ENCODE measurements around the gene USP15. TPM values are rescaled to one million over a fixed set of nuclear protein-coding genes. Genes with fewer than 3 reads are reported as not detected.

The USP15 gene
- total RNA-seq, 5 donors from 2014 or later (not counting 1 experiment from before 2014, with no cell fraction given): 137 to 256 (median 138) TPM

GRCh38 chr12:62254967-62255366 lies 5.2 kb upstream of the USP15 start:
- POLR2A ChIA-PET: no interaction called here
- peaks cover 44 to 57% (median 50%) of the 10 kb centered on the region in 3 donors for H3K4me1 Mint-ChIP-seq
- CTCF ChIA-PET: no interaction called here

GRCh38 chr12:62256408-62257096 lies 3.7 kb upstream of the USP15 start:
- peaks cover 6 to 23% of the 10 kb centered on the region in 2 experiments for H3K4me1 ChIP-seq (ENCODE audit: control insufficient read depth in 1 of 2, extremely low read depth in 1 of 2, insufficient read depth in 2 of 2, low read length in 2 of 2)
- Mint-ChIP-seq H3K27ac (peak overlapping the region; percentile 89), H3K36me3 (peaks cover 10% of the 10 kb centered on the region), H3K4me3 (peak overlapping the region; percentile 27 to 46 (median 44)), H3K27me3 (no peaks in the 10 kb centered on the region), H3K4me1 (peaks cover 33 to 49% (median 39%) of the 10 kb centered on the region in 3 donors), H3K9me3 (no peaks in the 10 kb centered on the region)
- CTCF ChIA-PET: interaction anchor here in 1 of 2 donors (1.4 kb wide), 1 partner anchor 11 kb away, joined by 3 read pairs; no protein-coding TSS in a partner anchor
- no peaks in the 10 kb centered on the region for H3K36me3 ChIP-seq (ENCODE audit: control insufficient read depth in 2 of 2, extremely low read depth in 1 of 2, insufficient read depth in 1 of 2, low read length in 1 of 2)
- POLR2A ChIA-PET: no interaction called here
- no peak overlapping the region for H3K27ac ChIP-seq (ENCODE audit: low read length)
- ATAC-seq (replicated peaks in 1 of 4) (no peak), DNase-seq (peak in 1 of 35 experiments; percentile 12)
- H3K27me3 ChIP-seq (replicated peaks in 1 of 2; ENCODE audit: control insufficient read depth in 2 of 2, extremely low read depth in 1 of 2, insufficient read depth in 2 of 2, low read length in 1 of 2): no peaks in the 10 kb centered on the region
- H3K4me3 ChIP-seq (ENCODE audit: control insufficient read depth in 1 of 2, extremely low read depth in 1 of 2, low read length in 1 of 2): no peak overlapping the region
- 33% methylated on average over 3 of the region's 8 CpGs for WGBS (ENCODE audit: insufficient coverage)
- H3K9me3 ChIP-seq: no peaks in the 10 kb centered on the region

More at GRCh38 chr12:62254967-62255366, 5.2 kb upstream of the USP15 start:
- no peak for DNase-seq
- no peak overlapping the region for H3K27ac Mint-ChIP-seq
- no peak overlapping the region for H3K4me3 ChIP-seq (ENCODE audit: control insufficient read depth in 1 of 2, extremely low read depth in 1 of 2, low read length in 1 of 2)
- peaks cover 10% of the 10 kb centered on the region for H3K36me3 Mint-ChIP-seq
- WGBS (ENCODE audit: insufficient coverage): no CpG with 5 or more reads among the region's 3 CpGs
- H3K36me3 ChIP-seq (ENCODE audit: control insufficient read depth in 2 of 2, extremely low read depth in 1 of 2, insufficient read depth in 1 of 2, low read length in 1 of 2): no peaks in the 10 kb centered on the region
- ATAC-seq (replicated peaks in 1 of 4): no peak
- H3K4me1 ChIP-seq (ENCODE audit: control insufficient read depth in 1 of 2, extremely low read depth in 1 of 2, insufficient read depth in 2 of 2, low read length in 2 of 2): peaks cover 16 to 28% of the 10 kb centered on the region in 2 experiments
- no peak overlapping the region for H3K27ac ChIP-seq (ENCODE audit: low read length)
- no peaks in the 10 kb centered on the region for H3K9me3 Mint-ChIP-seq
- H3K27me3 Mint-ChIP-seq: no peaks in the 10 kb centered on the region
- no peaks in the 10 kb centered on the region for H3K27me3 ChIP-seq (replicated peaks in 1 of 2; ENCODE audit: control insufficient read depth in 2 of 2, extremely low read depth in 1 of 2, insufficient read depth in 2 of 2, low read length in 1 of 2)
- H3K9me3 ChIP-seq: no peaks in the 10 kb centered on the region
- H3K4me3 Mint-ChIP-seq: no peak overlapping the region

- Histone ChIP-seq H3K27me3 (replicated peaks in 1 of 2; ENCODE audit: control insufficient read depth in 2 of 2, extremely low read depth in 1 of 2, insufficient read depth in 2 of 2, low read length in 1 of 2) (no peaks in the 10 kb centered on the region), H3K36me3 (ENCODE audit: control insufficient read depth in 2 of 2, extremely low read depth in 1 of 2, insufficient read depth in 1 of 2, low read length in 1 of 2) (no peaks in the 10 kb centered on the region), H3K4me1 (ENCODE audit: control insufficient read depth in 1 of 2, extremely low read depth in 1 of 2, insufficient read depth in 2 of 2, low read length in 2 of 2) (peaks cover 5 to 36% of the 10 kb centered on the region in 2 experiments), H3K9me3 (no peaks in the 10 kb centered on the region), H3K4me3 (ENCODE audit: control insufficient read depth in 1 of 2, extremely low read depth in 1 of 2, low read length in 1 of 2) (no peak overlapping the region), H3K27ac (ENCODE audit: low read length) (peak overlapping the region; percentile 94)
- DNase-seq: no peak
- Mint-ChIP-seq H3K27ac (peak overlapping the region; percentile 97 to 99), H3K4me3 (peak overlapping the region in 2 of 3 donors; percentile 90 to 94), H3K27me3 (no peaks in the 10 kb centered on the region), H3K4me1 (peaks cover 37 to 49% (median 40%) of the 10 kb centered on the region in 3 donors), H3K9me3 (no peaks in the 10 kb centered on the region), H3K36me3 (peaks cover 9% of the 10 kb centered on the region)
- POLR2A ChIA-PET: interaction anchor here in 1 of 2 donors (1.3 kb wide), 1 partner anchor 55 kb away, joined by 3 read pairs; no protein-coding TSS in a partner anchor
- ATAC-seq (replicated peaks in 1 of 4): no peak
- no CpG with 5 or more reads among the region's 3 CpGs for WGBS (ENCODE audit: insufficient coverage)
- CTCF ChIA-PET: interaction anchor here in 1 of 2 donors (1.2 to 1.5 kb wide), 2 partner anchors 27 to 42 kb away, joined by 3 to 4 read pairs; no protein-coding TSS in a partner anchor
Observed at GRCh38 chr12:62258231-62258630, 2.0 kb upstream of the USP15 start.

GRCh38 chr12:62258941-62259630 lies 1.1 kb upstream of the USP15 start:
- POLR2A ChIA-PET: interaction anchor here (0.6 to 1.3 kb wide), 3 partner anchors 9 to 62 kb away, joined by 3 read pairs; no protein-coding TSS in a partner anchor
- WGBS (ENCODE audit: insufficient coverage): 0% methylated on average over 2 of the region's 10 CpGs
- Mint-ChIP-seq H3K9me3 (no peaks in the 10 kb centered on the region), H3K27me3 (no peaks in the 10 kb centered on the region), H3K36me3 (peaks cover 8% of the 10 kb centered on the region), H3K4me1 (peaks cover 45 to 57% (median 49%) of the 10 kb centered on the region in 3 donors), H3K27ac (peak overlapping the region; percentile 97 to 99), H3K4me3 (peak overlapping the region; percentile 90 to 98 (median 94))
- ATAC-seq (replicated peaks in 1 of 4): peak in 3 of 4 experiments; percentile 7 to 8 (median 7)
- peak in 17 of 35 experiments; percentile 2 to 59 (median 14) for DNase-seq
- no peaks in the 10 kb centered on the region for H3K27me3 ChIP-seq (replicated peaks in 1 of 2; ENCODE audit: control insufficient read depth in 2 of 2, extremely low read depth in 1 of 2, insufficient read depth in 2 of 2, low read length in 1 of 2)
- peak overlapping the region; percentile 94 for H3K27ac ChIP-seq (ENCODE audit: low read length)
- no peaks in the 10 kb centered on the region for H3K9me3 ChIP-seq
- peaks cover 9 to 41% of the 10 kb centered on the region in 2 experiments for H3K4me1 ChIP-seq (ENCODE audit: control insufficient read depth in 1 of 2, extremely low read depth in 1 of 2, insufficient read depth in 2 of 2, low read length in 2 of 2)
- CTCF ChIA-PET: interaction anchor here in 1 of 2 donors (1.2 to 1.5 kb wide), 5 partner anchors 26 to 58 kb away, joined by 3 to 5 read pairs (median 4); no protein-coding TSS in a partner anchor
- no peaks in the 10 kb centered on the region for H3K36me3 ChIP-seq (ENCODE audit: control insufficient read depth in 2 of 2, extremely low read depth in 1 of 2, insufficient read depth in 1 of 2, low read length in 1 of 2)
- peak overlapping the region; percentile 82 to 98 for H3K4me3 ChIP-seq (ENCODE audit: control insufficient read depth in 1 of 2, extremely low read depth in 1 of 2, low read length in 1 of 2)

GRCh38 chr12:62259631-62259992 lies 592 bp upstream of the USP15 start:
- H3K4me1 Mint-ChIP-seq: peaks cover 51 to 62% (median 53%) of the 10 kb centered on the region in 3 donors
- peak; percentile 15 to 30 (median 28) for ATAC-seq (replicated peaks in 1 of 4)

More at GRCh38 chr12:62259631-62259992, 592 bp upstream of the USP15 start:
- Histone ChIP-seq H3K4me1 (ENCODE audit: control insufficient read depth in 1 of 2, extremely low read depth in 1 of 2, insufficient read depth in 2 of 2, low read length in 2 of 2) (peaks cover 10 to 43% of the 10 kb centered on the region in 2 experiments), H3K9me3 (no peaks in the 10 kb centered on the region), H3K4me3 (ENCODE audit: control insufficient read depth in 1 of 2, extremely low read depth in 1 of 2, low read length in 1 of 2) (peak overlapping the region; percentile 82 to 98), H3K27me3 (replicated peaks in 1 of 2; ENCODE audit: control insufficient read depth in 2 of 2, extremely low read depth in 1 of 2, insufficient read depth in 2 of 2, low read length in 1 of 2) (no peaks in the 10 kb centered on the region), H3K27ac (ENCODE audit: low read length) (peak overlapping the region; percentile 94), H3K36me3 (ENCODE audit: control insufficient read depth in 2 of 2, extremely low read depth in 1 of 2, insufficient read depth in 1 of 2, low read length in 1 of 2) (no peaks in the 10 kb centered on the region)
- CTCF ChIA-PET: interaction anchor here in 1 of 2 donors (1.3 to 1.5 kb wide), 4 partner anchors 25 to 57 kb away, joined by 4 to 5 read pairs (median 4); no protein-coding TSS in a partner anchor
- Mint-ChIP-seq H3K27ac (peak overlapping the region; percentile 97 to 99), H3K36me3 (peaks cover 11% of the 10 kb centered on the region), H3K4me3 (peak overlapping the region; percentile 90 to 98 (median 94)), H3K9me3 (no peaks in the 10 kb centered on the region), H3K27me3 (no peaks in the 10 kb centered on the region)
- POLR2A ChIA-PET: interaction anchor here in 1 of 2 donors (0.7 to 1.3 kb wide), 4 partner anchors 8 to 344 kb away, joined by 3 to 4 read pairs (median 3); partner anchors contain the start of gene MON2
- WGBS (ENCODE audit: insufficient coverage): 0% methylated on average over 1 of the region's 15 CpGs
- DNase-seq: no peak
